NCI-H2107 (cell line): ENCODE results near the gene ZDHHC9.

Experiments used
- DNase-seq: peaks from one replicate; lab custom pipeline; 2025; lab: John Stamatoyannopoulos, UW

Gene ZDHHC9

DNA sequence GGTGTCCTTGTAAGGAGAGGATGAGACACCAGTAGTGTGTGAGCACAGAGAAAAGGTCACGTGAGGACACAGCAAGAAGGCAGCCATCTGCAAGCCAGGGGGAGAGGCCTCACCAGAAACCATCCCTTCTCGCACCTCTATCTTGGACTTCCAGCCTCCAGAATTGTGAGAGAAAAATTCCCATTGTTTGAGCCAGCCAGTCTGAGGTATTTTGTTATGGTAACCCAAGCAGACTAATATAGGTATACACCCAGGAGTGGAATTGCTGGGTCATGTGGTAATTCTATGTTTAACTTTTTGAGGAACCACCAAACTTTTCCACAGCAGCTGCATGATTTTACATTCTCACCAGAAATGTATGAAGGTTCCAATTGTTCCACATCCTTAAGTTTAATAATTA, 25.6 kb downstream of the ZDHHC9 start:
- no peak for DNase-seq

GRCh38 chrX:129813662-129814368, 29.9 kb downstream of the ZDHHC9 start:
- DNase-seq: no peak

GRCh38 chrX:129808829-129809796, 34.6 kb downstream of the ZDHHC9 start:
- DNase-seq: no peak

DNA sequence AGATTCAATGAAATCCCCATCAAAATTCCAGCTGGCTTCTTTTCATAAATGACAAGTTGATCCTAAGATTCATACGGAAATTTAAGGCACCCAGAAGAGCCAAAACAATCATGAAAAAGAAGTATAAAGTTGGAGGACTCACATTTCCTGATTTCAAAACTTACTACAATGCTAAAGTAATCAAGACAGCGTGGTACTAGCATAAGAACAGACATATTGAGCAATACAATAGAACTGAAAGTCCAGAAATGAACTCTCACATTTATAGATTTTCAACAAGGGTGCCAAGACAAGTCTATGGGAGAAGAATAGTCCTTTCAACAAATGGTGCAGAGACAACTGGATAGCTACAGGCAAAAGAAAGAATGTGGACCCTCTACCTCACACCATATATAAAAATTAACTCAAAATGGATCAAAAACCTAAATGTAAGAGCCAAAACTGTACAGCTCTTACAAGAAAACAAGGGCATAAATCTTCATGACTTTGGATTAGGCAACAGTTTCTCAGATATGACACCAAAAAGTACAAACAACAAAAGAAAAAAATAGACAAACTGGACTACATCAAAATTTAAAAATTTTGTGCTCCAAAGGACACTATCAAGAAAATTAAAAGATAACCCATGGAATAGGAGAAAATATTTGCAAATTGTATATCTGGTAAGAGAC, 35.4 kb downstream of the ZDHHC9 start:
- DNase-seq: no peak

GRCh38 chrX:129804806-129805205, 38.9 kb downstream of the ZDHHC9 start:
- DNase-seq: no peak

- no peak for DNase-seq
Measured at GRCh38 chrX:129802863-129803262, 40.8 kb downstream of the ZDHHC9 start.

GRCh38 chrX:129800186-129800585, 43.5 kb downstream of the ZDHHC9 start:
- no peak for DNase-seq

GRCh38 chrX:129798888-129799287, 44.8 kb downstream of the ZDHHC9 start:
- DNase-seq: no peak

DNA sequence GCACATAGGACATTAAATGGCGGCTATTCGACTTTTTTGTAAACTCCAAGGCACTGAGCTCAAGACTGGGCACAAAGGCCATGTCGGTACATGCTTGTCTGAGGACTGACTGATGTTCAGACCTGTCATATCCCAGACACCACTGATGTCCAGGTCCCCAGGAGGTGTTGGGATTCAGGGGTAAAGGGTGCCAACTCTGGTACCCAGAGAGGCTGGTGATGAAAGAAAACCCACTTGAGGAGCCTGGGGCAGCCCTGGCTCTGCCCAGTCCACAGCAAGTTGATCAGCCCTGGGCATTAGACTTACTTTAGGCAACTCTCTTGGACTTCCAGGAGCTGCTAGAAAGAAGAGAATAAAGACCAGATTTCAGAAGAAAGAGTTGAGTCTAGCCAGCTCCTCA, 45.2 kb downstream of the ZDHHC9 start:
- no peak for DNase-seq

GRCh38 chrX:129797251-129797906, 46.3 kb downstream of the ZDHHC9 start:
- no peak for DNase-seq

- no peak for DNase-seq
Measured at GRCh38 chrX:129795584-129795983, 48.1 kb downstream of the ZDHHC9 start.

GRCh38 chrX:129793604-129794191, 50.0 kb downstream of the ZDHHC9 start:
- peak; percentile 65 for DNase-seq

DNA sequence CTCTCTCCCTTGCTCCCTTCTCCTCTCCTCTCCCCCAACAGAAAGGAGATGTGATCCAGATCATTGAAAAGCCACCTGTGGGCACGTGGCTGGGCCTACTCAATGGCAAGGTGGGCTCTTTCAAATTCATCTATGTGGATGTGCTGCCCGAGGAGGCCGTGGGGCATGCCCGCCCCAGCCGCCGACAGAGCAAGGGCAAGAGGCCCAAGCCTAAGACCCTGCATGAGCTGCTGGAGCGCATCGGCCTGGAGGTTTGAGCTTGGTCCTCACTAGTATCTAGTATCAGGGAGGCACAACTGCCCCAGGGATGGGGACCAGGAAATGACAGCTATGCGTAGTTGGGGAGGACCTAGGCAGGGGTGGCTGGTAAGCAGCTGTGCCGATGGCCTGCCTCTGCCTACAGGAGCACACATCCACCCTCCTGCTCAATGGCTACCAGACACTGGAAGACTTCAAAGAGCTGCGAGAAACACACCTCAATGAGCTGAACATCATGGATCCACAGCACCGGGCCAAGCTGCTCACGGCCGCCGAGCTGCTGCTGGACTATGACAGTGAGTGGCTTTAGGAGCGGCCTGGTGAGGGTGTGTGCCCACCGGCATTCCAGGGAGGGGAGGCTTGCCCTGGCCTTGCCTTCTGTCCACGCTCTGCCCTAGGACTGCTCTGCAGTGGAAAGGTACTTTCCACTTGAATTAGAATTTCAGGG, 50.9 kb downstream of the ZDHHC9 start:
- DNase-seq: no peak

- DNase-seq: peak; percentile 38
Measured at GRCh38 chrX:129791961-129792570, 51.6 kb downstream of the ZDHHC9 start.

DNA sequence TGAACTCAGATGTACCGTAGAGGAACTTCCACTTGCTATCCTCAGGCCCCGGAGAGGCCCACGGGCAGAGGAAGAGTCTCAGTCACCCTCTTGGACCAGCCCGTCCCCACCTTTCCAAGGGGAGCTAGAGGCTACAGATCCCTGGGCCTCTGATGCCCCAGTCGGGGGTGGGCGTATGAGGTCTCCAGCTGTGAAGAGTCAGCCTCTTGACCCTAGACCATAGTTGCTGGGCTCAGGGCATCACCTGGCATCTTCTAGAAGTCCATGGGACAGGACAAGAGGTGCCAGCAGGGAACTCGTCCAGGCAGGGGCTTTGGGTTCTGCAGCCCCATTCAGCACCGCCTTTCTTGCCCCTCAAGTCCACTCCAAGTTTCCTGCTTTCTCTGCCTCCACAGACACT, 52.4 kb downstream of the ZDHHC9 start:
- no peak for DNase-seq

- DNase-seq: no peak
Measured at GRCh38 chrX:129790808-129791207, 52.9 kb downstream of the ZDHHC9 start.

DNA sequence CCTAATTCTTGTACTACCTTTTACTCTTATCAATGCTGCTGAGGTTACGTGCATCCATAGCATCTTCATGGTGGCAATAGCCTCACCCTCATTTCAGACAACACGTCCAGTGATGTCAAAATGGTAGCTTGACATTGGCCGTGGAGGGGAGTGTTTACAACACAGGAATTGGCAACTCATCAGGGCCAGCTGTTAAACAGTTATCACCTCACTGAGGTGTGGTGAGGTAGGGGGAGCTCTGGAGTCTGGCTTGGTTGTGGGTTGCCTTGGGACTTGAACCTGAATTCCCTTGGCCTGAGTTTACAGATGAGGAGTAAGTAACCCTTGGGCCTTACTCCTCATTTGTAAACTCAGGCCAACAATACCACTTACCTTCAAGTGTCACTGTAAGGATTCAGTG, 53.5 kb downstream of the ZDHHC9 start:
- DNase-seq: no peak

- DNase-seq: no peak
Measured at GRCh38 chrX:129788527-129788926, 55.2 kb downstream of the ZDHHC9 start.

GRCh38 chrX:129787336-129788055, 56.2 kb downstream of the ZDHHC9 start:
- no peak for DNase-seq

GRCh38 chrX:129786210-129786651, 57.5 kb downstream of the ZDHHC9 start:
- DNase-seq: no peak
